ENCODE measurements around the gene RPS6KA2. TPM values are rescaled to one million over a fixed set of nuclear protein-coding genes. Genes with fewer than 3 reads are reported as not detected.

Gene RPS6KA2
- polyA plus RNA-seq, 1 donor (not counting 4 experiments of a cell fraction or from before 2014, with no cell fraction given): 8.2 TPM

DNA sequence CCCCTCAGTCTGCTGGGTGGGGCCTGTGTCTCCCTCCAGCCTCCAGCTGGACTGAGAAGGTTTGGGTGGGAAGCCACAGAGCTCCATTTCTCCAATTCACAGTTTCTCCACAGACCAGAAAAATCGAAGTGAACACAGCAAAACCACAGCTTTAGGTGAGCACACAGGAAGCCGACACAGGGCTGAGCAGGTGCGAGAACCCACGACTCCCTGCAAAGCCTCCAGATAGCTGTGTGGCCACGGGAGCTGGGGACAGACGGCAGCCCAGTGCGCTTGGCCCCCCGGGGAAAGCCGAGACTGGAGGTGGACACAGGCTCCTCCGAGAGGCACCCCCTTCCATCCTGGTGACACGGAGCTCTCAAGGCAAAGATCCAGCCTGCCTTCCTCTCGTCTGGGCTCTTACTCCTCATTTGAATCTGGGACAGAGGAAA, 215.3 kb downstream of the RPS6KA2 start:
- Histone ChIP-seq H2AFZ (ENCODE audit: control insufficient read depth, low read length) (no peak overlapping the region), H3K9me1 (ENCODE audit: control insufficient read depth, extremely low read depth, insufficient read depth, low read length) (no peaks in the 10 kb centered on the region), H3K79me2 (ENCODE audit: control insufficient read depth, insufficient read depth, low read length) (no peaks in the 10 kb centered on the region), H4K20me1 (ENCODE audit: control insufficient read depth, extremely low read depth, insufficient read depth, low read length) (no peaks in the 10 kb centered on the region), H3K27me3 (ENCODE audit: control insufficient read depth, extremely low read depth, insufficient read depth, low read length) (no peaks in the 10 kb centered on the region), H3K9me3 (ENCODE audit: control insufficient read depth, low read depth, low read length) (no peaks in the 10 kb centered on the region), H3K4me3 (ENCODE audit: control insufficient read depth in 2 of 3, extremely low read depth in 1 of 3, insufficient read depth in 2 of 3, low read depth in 1 of 3, low read length in 3 of 3) (no peak overlapping the region), H3K4me2 (ENCODE audit: control insufficient read depth, extremely low read depth, insufficient read depth, low read depth, low read length) (no peak overlapping the region), H3K36me3 (ENCODE audit: control insufficient read depth in 2 of 2, extremely low read depth in 1 of 2, insufficient read depth in 2 of 2, low read length in 2 of 2) (no peaks in the 10 kb centered on the region), H3K27ac (ENCODE audit: control insufficient read depth, insufficient read depth, low read length) (no peak overlapping the region), H3K9ac (ENCODE audit: control insufficient read depth, extremely low read depth, insufficient read depth, low read length) (no peak overlapping the region), H3K4me1 (ENCODE audit: control insufficient read depth, extremely low read depth, insufficient read depth, low read length) (no peaks in the 10 kb centered on the region)
- TF ChIP-seq, protein P1, sequence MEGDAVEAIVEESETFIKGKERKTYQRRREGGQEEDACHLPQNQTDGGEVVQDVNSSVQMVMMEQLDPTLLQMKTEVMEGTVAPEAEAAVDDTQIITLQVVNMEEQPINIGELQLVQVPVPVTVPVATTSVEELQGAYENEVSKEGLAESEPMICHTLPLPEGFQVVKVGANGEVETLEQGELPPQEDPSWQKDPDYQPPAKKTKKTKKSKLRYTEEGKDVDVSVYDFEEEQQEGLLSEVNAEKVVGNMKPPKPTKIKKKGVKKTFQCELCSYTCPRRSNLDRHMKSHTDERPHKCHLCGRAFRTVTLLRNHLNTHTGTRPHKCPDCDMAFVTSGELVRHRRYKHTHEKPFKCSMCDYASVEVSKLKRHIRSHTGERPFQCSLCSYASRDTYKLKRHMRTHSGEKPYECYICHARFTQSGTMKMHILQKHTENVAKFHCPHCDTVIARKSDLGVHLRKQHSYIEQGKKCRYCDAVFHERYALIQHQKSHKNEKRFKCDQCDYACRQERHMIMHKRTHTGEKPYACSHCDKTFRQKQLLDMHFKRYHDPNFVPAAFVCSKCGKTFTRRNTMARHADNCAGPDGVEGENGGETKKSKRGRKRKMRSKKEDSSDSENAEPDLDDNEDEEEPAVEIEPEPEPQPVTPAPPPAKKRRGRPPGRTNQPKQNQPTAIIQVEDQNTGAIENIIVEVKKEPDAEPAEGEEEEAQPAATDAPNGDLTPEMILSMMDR (optimal IDR thresholded peaks at IDR 0.05 in 1 of 3, IDR thresholded peaks at IDR 0.05 in 1 of 3, conservative IDR thresholded peaks at IDR 0.05 in 1 of 3; ENCODE audit: extremely low read depth in 1 of 3, insufficient read depth in 2 of 3, low read length in 3 of 3): no peak
- TF ChIP-seq EZH2 (IDR thresholded peaks at IDR 0.05; ENCODE audit: low read length): no peak
- dilution Hi-C loops (cut with MboI; ENCODE audit: extremely low pct_ligation_motif_present, low sequenced_read_pairs): no loop called here
- FAIRE-seq (no peak), DNase-seq (ENCODE audit: low read depth, low spot score) (no peak)

- Histone ChIP-seq H3K9me1 (ENCODE audit: control insufficient read depth, extremely low read depth, insufficient read depth, low read length) (no peaks in the 10 kb centered on the region), H4K20me1 (ENCODE audit: control insufficient read depth, extremely low read depth, insufficient read depth, low read length) (no peaks in the 10 kb centered on the region), H3K9ac (ENCODE audit: control insufficient read depth, extremely low read depth, insufficient read depth, low read length) (no peak overlapping the region), H3K27me3 (ENCODE audit: control insufficient read depth, extremely low read depth, insufficient read depth, low read length) (no peaks in the 10 kb centered on the region), H3K4me2 (ENCODE audit: control insufficient read depth, extremely low read depth, insufficient read depth, low read depth, low read length) (no peak overlapping the region), H3K27ac (ENCODE audit: control insufficient read depth, insufficient read depth, low read length) (no peak overlapping the region), H3K79me2 (ENCODE audit: control insufficient read depth, insufficient read depth, low read length) (no peaks in the 10 kb centered on the region), H3K4me3 (ENCODE audit: control insufficient read depth in 2 of 3, extremely low read depth in 1 of 3, insufficient read depth in 2 of 3, low read depth in 1 of 3, low read length in 3 of 3) (no peak overlapping the region), H3K9me3 (ENCODE audit: control insufficient read depth, low read depth, low read length) (no peaks in the 10 kb centered on the region), H3K36me3 (ENCODE audit: control insufficient read depth in 2 of 2, extremely low read depth in 1 of 2, insufficient read depth in 2 of 2, low read length in 2 of 2) (no peaks in the 10 kb centered on the region), H2AFZ (ENCODE audit: control insufficient read depth, low read length) (no peak overlapping the region), H3K4me1 (ENCODE audit: control insufficient read depth, extremely low read depth, insufficient read depth, low read length) (no peaks in the 10 kb centered on the region)
- no peak for TF ChIP-seq EZH2 (IDR thresholded peaks at IDR 0.05; ENCODE audit: low read length)
- TF ChIP-seq, protein P1 (optimal IDR thresholded peaks at IDR 0.05 in 1 of 3, IDR thresholded peaks at IDR 0.05 in 1 of 3, conservative IDR thresholded peaks at IDR 0.05 in 1 of 3; ENCODE audit: extremely low read depth in 1 of 3, insufficient read depth in 2 of 3, low read length in 3 of 3): no peak
- FAIRE-seq (no peak), DNase-seq (ENCODE audit: low read depth, low spot score) (no peak)
- dilution Hi-C loops (cut with MboI; ENCODE audit: extremely low pct_ligation_motif_present, low sequenced_read_pairs): no loop called here
Measured at GRCh38 chr6:166411271-166411670, 215.8 kb downstream of the RPS6KA2 start.
